ENCODE measurements around the gene ADK. TPM values are rescaled to one million over a fixed set of nuclear protein-coding genes. Genes with fewer than 3 reads are reported as not detected.

ADK gene
- total and polyA plus RNA-seq, 2 experiments from 2014 or later: 39.9 to 53.0 TPM

DNA sequence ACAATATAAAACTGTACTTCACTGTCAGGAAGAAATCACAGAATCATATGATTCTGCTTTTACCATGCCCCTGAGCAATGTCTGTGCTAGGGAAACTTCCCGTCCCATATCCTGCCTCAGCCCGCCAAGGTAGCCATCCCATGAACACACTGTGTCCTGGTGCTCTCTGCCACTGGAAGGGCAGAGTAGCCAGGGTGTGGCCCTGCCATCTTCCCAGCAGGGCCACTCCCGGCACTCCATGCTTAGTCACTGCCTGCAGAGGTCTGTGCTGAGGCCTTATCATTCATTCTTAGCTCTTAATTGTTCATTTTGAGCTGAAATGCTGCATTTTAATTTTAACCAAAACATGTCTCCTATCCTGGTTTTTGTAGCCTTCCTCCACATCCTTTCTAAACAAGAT is 32.2 kb upstream of the ADK start (continued):
- TF ChIP-seq, protein P1, sequence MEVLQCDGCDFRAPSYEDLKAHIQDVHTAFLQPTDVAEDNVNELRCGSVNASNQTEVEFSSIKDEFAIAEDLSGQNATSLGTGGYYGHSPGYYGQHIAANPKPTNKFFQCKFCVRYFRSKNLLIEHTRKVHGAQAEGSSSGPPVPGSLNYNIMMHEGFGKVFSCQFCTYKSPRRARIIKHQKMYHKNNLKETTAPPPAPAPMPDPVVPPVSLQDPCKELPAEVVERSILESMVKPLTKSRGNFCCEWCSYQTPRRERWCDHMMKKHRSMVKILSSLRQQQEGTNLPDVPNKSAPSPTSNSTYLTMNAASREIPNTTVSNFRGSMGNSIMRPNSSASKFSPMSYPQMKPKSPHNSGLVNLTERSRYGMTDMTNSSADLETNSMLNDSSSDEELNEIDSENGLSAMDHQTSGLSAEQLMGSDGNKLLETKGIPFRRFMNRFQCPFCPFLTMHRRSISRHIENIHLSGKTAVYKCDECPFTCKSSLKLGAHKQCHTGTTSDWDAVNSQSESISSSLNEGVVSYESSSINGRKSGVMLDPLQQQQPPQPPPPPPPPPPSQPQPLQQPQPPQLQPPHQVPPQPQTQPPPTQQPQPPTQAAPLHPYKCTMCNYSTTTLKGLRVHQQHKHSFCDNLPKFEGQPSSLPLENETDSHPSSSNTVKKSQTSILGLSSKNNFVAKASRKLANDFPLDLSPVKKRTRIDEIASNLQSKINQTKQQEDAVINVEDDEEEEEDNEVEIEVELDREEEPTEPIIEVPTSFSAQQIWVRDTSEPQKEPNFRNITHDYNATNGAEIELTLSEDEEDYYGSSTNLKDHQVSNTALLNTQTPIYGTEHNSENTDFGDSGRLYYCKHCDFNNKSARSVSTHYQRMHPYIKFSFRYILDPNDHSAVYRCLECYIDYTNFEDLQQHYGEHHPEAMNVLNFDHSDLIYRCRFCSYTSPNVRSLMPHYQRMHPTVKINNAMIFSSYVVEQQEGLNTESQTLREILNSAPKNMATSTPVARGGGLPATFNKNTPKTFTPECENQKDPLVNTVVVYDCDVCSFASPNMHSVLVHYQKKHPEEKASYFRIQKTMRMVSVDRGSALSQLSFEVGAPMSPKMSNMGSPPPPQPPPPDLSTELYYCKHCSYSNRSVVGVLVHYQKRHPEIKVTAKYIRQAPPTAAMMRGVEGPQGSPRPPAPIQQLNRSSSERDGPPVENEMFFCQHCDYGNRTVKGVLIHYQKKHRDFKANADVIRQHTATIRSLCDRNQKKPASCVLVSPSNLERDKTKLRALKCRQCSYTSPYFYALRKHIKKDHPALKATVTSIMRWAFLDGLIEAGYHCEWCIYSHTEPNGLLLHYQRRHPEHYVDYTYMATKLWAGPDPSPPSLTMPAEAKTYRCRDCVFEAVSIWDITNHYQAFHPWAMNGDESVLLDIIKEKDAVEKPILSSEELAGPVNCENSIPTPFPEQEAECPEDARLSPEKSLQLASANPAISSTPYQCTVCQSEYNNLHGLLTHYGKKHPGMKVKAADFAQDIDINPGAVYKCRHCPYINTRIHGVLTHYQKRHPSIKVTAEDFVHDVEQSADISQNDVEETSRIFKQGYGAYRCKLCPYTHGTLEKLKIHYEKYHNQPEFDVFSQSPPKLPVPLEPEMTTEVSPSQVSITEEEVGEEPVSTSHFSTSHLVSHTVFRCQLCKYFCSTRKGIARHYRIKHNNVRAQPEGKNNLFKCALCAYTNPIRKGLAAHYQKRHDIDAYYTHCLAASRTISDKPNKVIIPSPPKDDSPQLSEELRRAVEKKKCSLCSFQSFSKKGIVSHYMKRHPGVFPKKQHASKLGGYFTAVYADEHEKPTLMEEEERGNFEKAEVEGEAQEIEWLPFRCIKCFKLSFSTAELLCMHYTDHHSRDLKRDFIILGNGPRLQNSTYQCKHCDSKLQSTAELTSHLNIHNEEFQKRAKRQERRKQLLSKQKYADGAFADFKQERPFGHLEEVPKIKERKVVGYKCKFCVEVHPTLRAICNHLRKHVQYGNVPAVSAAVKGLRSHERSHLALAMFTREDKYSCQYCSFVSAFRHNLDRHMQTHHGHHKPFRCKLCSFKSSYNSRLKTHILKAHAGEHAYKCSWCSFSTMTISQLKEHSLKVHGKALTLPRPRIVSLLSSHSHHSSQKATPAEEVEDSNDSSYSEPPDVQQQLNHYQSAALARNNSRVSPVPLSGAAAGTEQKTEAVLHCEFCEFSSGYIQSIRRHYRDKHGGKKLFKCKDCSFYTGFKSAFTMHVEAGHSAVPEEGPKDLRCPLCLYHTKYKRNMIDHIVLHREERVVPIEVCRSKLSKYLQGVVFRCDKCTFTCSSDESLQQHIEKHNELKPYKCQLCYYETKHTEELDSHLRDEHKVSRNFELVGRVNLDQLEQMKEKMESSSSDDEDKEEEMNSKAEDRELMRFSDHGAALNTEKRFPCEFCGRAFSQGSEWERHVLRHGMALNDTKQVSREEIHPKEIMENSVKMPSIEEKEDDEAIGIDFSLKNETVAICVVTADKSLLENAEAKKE (CRISPR knock-in tag; IDR thresholded peaks at IDR 0.05): no peak
- no peak for TF ChIP-seq ZNF331 (CRISPR knock-in tag; IDR thresholded peaks at IDR 0.05; ENCODE audit: low read depth)

DNA sequence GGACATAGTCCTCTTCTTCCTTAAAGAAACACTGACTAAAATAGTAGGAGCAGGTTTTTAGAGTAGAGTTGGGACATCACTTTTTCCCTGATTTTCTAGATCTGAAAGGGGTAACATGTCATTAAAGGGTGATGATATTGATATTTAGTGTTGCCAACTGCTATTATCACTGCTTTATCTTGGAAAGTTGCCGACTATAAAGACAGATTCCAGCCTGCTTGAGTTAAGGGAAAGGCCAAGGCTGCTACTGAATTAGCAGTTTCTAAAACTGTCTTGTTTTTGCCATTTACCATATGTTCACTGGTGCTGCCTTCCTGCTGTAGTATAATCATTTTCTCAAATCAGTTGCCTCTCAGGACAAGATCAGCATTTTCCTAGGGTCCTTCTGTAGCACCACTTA is 30.1 kb upstream of the ADK start:
- Histone ChIP-seq H3K27ac (ENCODE audit: low read depth) (peak overlapping the region; percentile 67; the same call in 1 of the 2 replicates), H4K20me1 (replicated peaks; ENCODE audit: insufficient read depth) (peaks cover 15% of the 10 kb centered on the region), H3K4me3 (no peak overlapping the region), H3K9me2 (ENCODE audit: insufficient read depth) (no peaks in the 10 kb centered on the region), H3F3A (replicated peaks; ENCODE audit: low read depth) (peaks cover 30% of the 10 kb centered on the region), H3K27me3 (ENCODE audit: insufficient read depth) (no peaks in the 10 kb centered on the region), H3K4me1 (ENCODE audit: insufficient read depth) (no peaks in the 10 kb centered on the region; the same call in 1 of the 2 replicates), H3K36me3 (ENCODE audit: insufficient read depth) (peaks cover 55% of the 10 kb centered on the region), H2AFZ (no peak overlapping the region), H3K4me2 (no peak overlapping the region), H3K79me2 (replicated peaks; ENCODE audit: insufficient read depth) (no peaks in the 10 kb centered on the region)
- H3K9me3 Mint-ChIP-seq: no peaks in the 10 kb centered on the region
- no peak overlapping the region for H3K4me3 Mint-ChIP-seq
- DNase-seq (ENCODE audit: low spot score) (no peak), ATAC-seq (no peak)
- TF ChIP-seq, protein P2, sequence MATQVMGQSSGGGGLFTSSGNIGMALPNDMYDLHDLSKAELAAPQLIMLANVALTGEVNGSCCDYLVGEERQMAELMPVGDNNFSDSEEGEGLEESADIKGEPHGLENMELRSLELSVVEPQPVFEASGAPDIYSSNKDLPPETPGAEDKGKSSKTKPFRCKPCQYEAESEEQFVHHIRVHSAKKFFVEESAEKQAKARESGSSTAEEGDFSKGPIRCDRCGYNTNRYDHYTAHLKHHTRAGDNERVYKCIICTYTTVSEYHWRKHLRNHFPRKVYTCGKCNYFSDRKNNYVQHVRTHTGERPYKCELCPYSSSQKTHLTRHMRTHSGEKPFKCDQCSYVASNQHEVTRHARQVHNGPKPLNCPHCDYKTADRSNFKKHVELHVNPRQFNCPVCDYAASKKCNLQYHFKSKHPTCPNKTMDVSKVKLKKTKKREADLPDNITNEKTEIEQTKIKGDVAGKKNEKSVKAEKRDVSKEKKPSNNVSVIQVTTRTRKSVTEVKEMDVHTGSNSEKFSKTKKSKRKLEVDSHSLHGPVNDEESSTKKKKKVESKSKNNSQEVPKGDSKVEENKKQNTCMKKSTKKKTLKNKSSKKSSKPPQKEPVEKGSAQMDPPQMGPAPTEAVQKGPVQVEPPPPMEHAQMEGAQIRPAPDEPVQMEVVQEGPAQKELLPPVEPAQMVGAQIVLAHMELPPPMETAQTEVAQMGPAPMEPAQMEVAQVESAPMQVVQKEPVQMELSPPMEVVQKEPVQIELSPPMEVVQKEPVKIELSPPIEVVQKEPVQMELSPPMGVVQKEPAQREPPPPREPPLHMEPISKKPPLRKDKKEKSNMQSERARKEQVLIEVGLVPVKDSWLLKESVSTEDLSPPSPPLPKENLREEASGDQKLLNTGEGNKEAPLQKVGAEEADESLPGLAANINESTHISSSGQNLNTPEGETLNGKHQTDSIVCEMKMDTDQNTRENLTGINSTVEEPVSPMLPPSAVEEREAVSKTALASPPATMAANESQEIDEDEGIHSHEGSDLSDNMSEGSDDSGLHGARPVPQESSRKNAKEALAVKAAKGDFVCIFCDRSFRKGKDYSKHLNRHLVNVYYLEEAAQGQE (IDR thresholded peaks at IDR 0.05; ENCODE audit: unreplicated experiment): no peak
- TF ChIP-seq EZH2phosphoT487 (IDR thresholded peaks at IDR 0.05; ENCODE audit: unreplicated experiment) (no peak), ZNF114 (CRISPR knock-in tag; IDR thresholded peaks at IDR 0.05) (no peak), CREB1 (CRISPR knock-in tag; IDR thresholded peaks at IDR 0.05; ENCODE audit: low read depth) (no peak), NANOG (IDR thresholded peaks at IDR 0.05; ENCODE audit: borderline replicate concordance) (no peak), POLR2AphosphoS5 (IDR thresholded peaks at IDR 0.05; ENCODE audit: low read depth) (no peak)
- TF ChIP-seq, protein P3, sequence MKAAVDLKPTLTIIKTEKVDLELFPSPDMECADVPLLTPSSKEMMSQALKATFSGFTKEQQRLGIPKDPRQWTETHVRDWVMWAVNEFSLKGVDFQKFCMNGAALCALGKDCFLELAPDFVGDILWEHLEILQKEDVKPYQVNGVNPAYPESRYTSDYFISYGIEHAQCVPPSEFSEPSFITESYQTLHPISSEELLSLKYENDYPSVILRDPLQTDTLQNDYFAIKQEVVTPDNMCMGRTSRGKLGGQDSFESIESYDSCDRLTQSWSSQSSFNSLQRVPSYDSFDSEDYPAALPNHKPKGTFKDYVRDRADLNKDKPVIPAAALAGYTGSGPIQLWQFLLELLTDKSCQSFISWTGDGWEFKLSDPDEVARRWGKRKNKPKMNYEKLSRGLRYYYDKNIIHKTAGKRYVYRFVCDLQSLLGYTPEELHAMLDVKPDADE (IDR thresholded peaks at IDR 0.05): no peak
- peaks cover 2% of the 10 kb centered on the region for H3K27me3 Mint-ChIP-seq (ENCODE audit: insufficient read depth, low read depth, poor library complexity)
- H3K4me1 Mint-ChIP-seq: no peaks in the 10 kb centered on the region
- no peak overlapping the region for H3K27ac Mint-ChIP-seq
- peaks cover 75% of the 10 kb centered on the region for H3K36me3 Mint-ChIP-seq (ENCODE audit: low read depth)
